K562 (cell line): ENCODE results near the gene SETDB1. TPM values are rescaled to one million over a fixed set of nuclear protein-coding genes. Genes with fewer than 3 reads are reported as not detected.

Experiments used
- CBFB ChIP-seq: sonication (generic); formaldehyde crosslinking; IDR thresholded peaks from 2 replicates; pipeline ENCODE4 v1.4.0; 2020; ENCODE audit warnings: mild to moderate bottlenecking, missing genetic modification reagents
- CHD1 ChIP-seq: fragments of 200-600 bp; sonication (generic); IDR thresholded peaks from one replicate; pipeline ENCODE4 v1.6.1; 2012; ENCODE audit warnings: mild to moderate bottlenecking, moderate library complexity, low read length, inconsistent platforms
- CREBBP ChIP-seq: IDR thresholded peaks from one replicate; pipeline ENCODE4 v1.6.1; 2012; ENCODE audit warnings: low read depth, mild to moderate bottlenecking, control low read depth, inconsistent platforms, low read length
- CTCF ChIP-seq, 3 experiments: IDR thresholded peaks in 2 of 3; conservative IDR thresholded peaks in 1 of 3; 2 replicates each; pipeline ENCODE4 v1.5.1; 2011 to 2012; ENCODE audit warnings: low read length in 3 of 3, mild to moderate bottlenecking in 3 of 3, control low read depth in 2 of 3, improper control_type of control experiment in 1 of 3, inconsistent platforms in 1 of 3, low read depth in 1 of 3, mixed read lengths in 1 of 3, moderate library complexity in 1 of 3; ENCODE audit not compliant: insufficient read depth in 2 of 3
- E2F1 ChIP-seq: sonication (generic); formaldehyde crosslinking; IDR thresholded peaks from 2 replicates; pipeline ENCODE4 v1.8.1; 2023; ENCODE audit warnings: mild to moderate bottlenecking, missing genetic modification reagents, moderate library complexity
- ELK3 ChIP-seq: fragments of 450-650 bp; formaldehyde crosslinking; IDR thresholded peaks from 2 replicates; pipeline ENCODE4 v1.4.0; 2020; ENCODE audit warnings: mild to moderate bottlenecking
- HDAC1 ChIP-seq, 2 experiments: fragments of 450-650 bp; IDR thresholded peaks; 2 replicates each; pipeline ENCODE4 v1.6.1; 2016 to 2017; ENCODE audit warnings: inconsistent platforms in 1 of 2, mild to moderate bottlenecking in 1 of 2, moderate library complexity in 1 of 2
- IRF9 ChIP-seq: fragments of 450-650 bp; IDR thresholded peaks from 2 replicates; pipeline ENCODE4 v1.6.1; 2016; ENCODE audit warnings: missing biosample characterization, missing genetic modification characterization
- MBD1 ChIP-seq: fragments of 250-450 bp; sonication (Bioruptor Pico); IDR thresholded peaks from 2 replicates; pipeline ENCODE4 v1.8.0; 2022; ENCODE audit warnings: inconsistent platforms
- PHTF2 ChIP-seq: fragments of 250-450 bp; sonication (Bioruptor Pico); IDR thresholded peaks from 2 replicates; pipeline ENCODE4 v1.5.0; 2021; ENCODE audit warnings: mild to moderate bottlenecking
- PREB ChIP-seq: sonication (generic); formaldehyde crosslinking; IDR thresholded peaks from 2 replicates; pipeline ENCODE4 v1.8.1; 2023; ENCODE audit warnings: mild to moderate bottlenecking, missing genetic modification reagents
- RBM17 ChIP-seq: fragments of 200-400 bp; formaldehyde crosslinking; IDR thresholded peaks from 2 replicates; pipeline ENCODE4 v1.6.1; 2017; ENCODE audit warnings: low read depth, mild to moderate bottlenecking, low read length, borderline replicate concordance
- RFX7 ChIP-seq: fragments of 250-450 bp; sonication (Bioruptor Pico); IDR thresholded peaks from 2 replicates; pipeline ENCODE4 v1.5.1; 2021; ENCODE audit warnings: mild to moderate bottlenecking
- STAT5A ChIP-seq: IDR thresholded peaks from 2 replicates; pipeline ENCODE4 v1.6.1; 2012; ENCODE audit warnings: low read length, inconsistent platforms, borderline replicate concordance
- TARDBP ChIP-seq: fragments of 450-650 bp; IDR thresholded peaks from 2 replicates; pipeline ENCODE4 v1.6.1; 2016
- ZNF217 ChIP-seq: sonication (generic); formaldehyde crosslinking; IDR thresholded peaks from 2 replicates; pipeline ENCODE4 v1.8.0; 2022; ENCODE audit warnings: mild to moderate bottlenecking, missing genetic modification reagents
- ZNF263 ChIP-seq: sonication (generic); formaldehyde crosslinking; IDR thresholded peaks from 2 replicates; pipeline ENCODE4 v1.8.0; 2022; ENCODE audit warnings: mild to moderate bottlenecking, missing genetic modification reagents, borderline replicate concordance
- ZNF354B ChIP-seq: fragments of 250-450 bp; sonication (Bioruptor Pico); IDR thresholded peaks from 2 replicates; pipeline ENCODE4 v1.4.0; 2020
- ZNF384 ChIP-seq: IDR thresholded peaks from 2 replicates; pipeline ENCODE4 v1.6.1; 2012; ENCODE audit warnings: low read depth, low read length, improper control_type of control experiment
- ZNF41 ChIP-seq: fragments of 250-450 bp; sonication (Bioruptor Pico); conservative IDR thresholded peaks from 2 replicates; pipeline ENCODE4 v1.4.0; 2020; ENCODE audit warnings: mild to moderate bottlenecking
- ZNF431 ChIP-seq: sonication (generic); formaldehyde crosslinking; IDR thresholded peaks from 2 replicates; pipeline ENCODE4 v1.8.0; 2022; ENCODE audit warnings: mild to moderate bottlenecking, missing genetic modification reagents
- polyA plus RNA-seq, 8 experiments: library from polyadenylated mRNA; depleted of rRNA in 4 of 8; stranded (reverse) in 5 of 8; unstranded in 3 of 8; fragments of >200 nt; fragmentation: Nextera tagmentation in 2 of 8; fragmentation: Illumina TruSeq in 1 of 8; extraction: Ambion mirVana in 2 of 8; extraction: Trizol in 1 of 8; gene quantifications; 2 replicates each; pipeline versions ENCODE4 v1.2.1 to v1.2.3, GENCODE V29; 2011 to 2014; ENCODE audit warnings: inconsistent platforms in 1 of 8, missing spikeins in 1 of 8
- total RNA-seq, 7 experiments: library from RNA; depleted of rRNA in 6 of 7; stranded (reverse); fragments of >200 nt in 6 of 7; fragmentation: Illumina TruSeq in 2 of 7; extraction: Trizol in 2 of 7; gene quantifications; 2 replicates each; pipeline versions ENCODE4 v1.2.1 to v1.2.3, GENCODE V29; 2011 to 2021; ENCODE audit warnings: low replicate concordance in 1 of 7

Gene SETDB1
- total and polyA plus RNA-seq, 9 of the 15 experiments (the other 6 are each of a cell fraction or from before 2014, with no cell fraction given), result 21.5 to 64.4 (median 42.0) TPM

GRCh38 chr1:150926097-150926741 lies at the start of gene SETDB1 (continued):
- TF ChIP-seq E2F1 (CRISPR knock-in tag) (peak; percentile 51; the same call in 1 of the 2 replicates), CBFB (CRISPR knock-in tag) (no peak), ZNF431 (CRISPR knock-in tag) (no peak), RFX7 (CRISPR knock-in tag) (no peak), MBD1 (no peak), TARDBP (no peak), CHD1 (no peak), ELK3 (no peak), HDAC1 (IDR thresholded peaks at IDR 0.05) (peak in 1 of 2 experiments; percentile 91; a peak in 2 of 4 replicates), CREBBP (no peak), ZNF354B (CRISPR knock-in tag) (no peak), STAT5A (no peak; the same call in 1 of the 2 replicates), PHTF2 (CRISPR knock-in tag) (no peak), ZNF384 (no peak), RBM17 (no peak), PREB (CRISPR knock-in tag) (no peak), CTCF (IDR thresholded peaks at IDR 0.05 in 2 of 3, conservative IDR thresholded peaks at IDR 0.05 in 1 of 3; ENCODE audit: insufficient read depth in 2 of 3, low read depth in 1 of 3, low read length in 3 of 3) (peak; percentile 23 to 42 (median 25); a peak in 3 of 6 replicates), ZNF41 (CRISPR knock-in tag) (0 out of 2 replicates have a peak, but pooled peaks have one; percentile 46), ZNF263 (CRISPR knock-in tag) (peak; percentile 81), IRF9 (tag) (no peak), ZNF217 (CRISPR knock-in tag) (no peak)
